Activated T-helper 17 cell treated with anti-CD3 and anti-CD28 coated beads, Interleukin-2, amount 50 U/mL, for 72 hours (primary cell): ENCODE measurements around the gene MFAP4. TPM values are rescaled to one million over a fixed set of nuclear protein-coding genes. Genes with fewer than 3 reads are reported as not detected.

Experiments used
- ATAC-seq: fragments of 150-1000 bp; cut with Tn5 transposase; replicated peaks from 2 replicates; pipeline ENCODE4 v1.10.0; 2021; ENCODE audit warnings: mild to moderate bottlenecking, moderate library complexity
- H3K27ac Mint-ChIP-seq: one replicate; pipeline ENCODE4 v1.8.0; 2022; ENCODE audit warnings: mixed read lengths
- H3K27me3 Mint-ChIP-seq: one replicate; pipeline ENCODE4 v1.8.0; 2022; ENCODE audit warnings: mixed read lengths
- H3K36me3 Mint-ChIP-seq: one replicate; pipeline ENCODE4 v1.8.0; 2022; ENCODE audit warnings: low read depth, mild to moderate bottlenecking, mixed read lengths
- H3K4me1 Mint-ChIP-seq: one replicate; pipeline ENCODE4 v1.8.0; 2022; ENCODE audit warnings: mixed read lengths
- H3K4me3 Mint-ChIP-seq: one replicate; pipeline ENCODE4 v1.8.0; 2022; ENCODE audit warnings: mild to moderate bottlenecking, mixed read lengths
- H3K9me3 Mint-ChIP-seq: one replicate; pipeline ENCODE4 v1.8.0; 2022; ENCODE audit warnings: mixed read lengths
- total RNA-seq, 2 donors: library from RNA; stranded (reverse); gene quantifications; one replicate each; pipeline ENCODE4 v1.2.3, GENCODE V29; 2022

MFAP4 gene, protein sequence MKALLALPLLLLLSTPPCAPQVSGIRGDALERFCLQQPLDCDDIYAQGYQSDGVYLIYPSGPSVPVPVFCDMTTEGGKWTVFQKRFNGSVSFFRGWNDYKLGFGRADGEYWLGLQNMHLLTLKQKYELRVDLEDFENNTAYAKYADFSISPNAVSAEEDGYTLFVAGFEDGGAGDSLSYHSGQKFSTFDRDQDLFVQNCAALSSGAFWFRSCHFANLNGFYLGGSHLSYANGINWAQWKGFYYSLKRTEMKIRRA
- not detected for total RNA-seq

DNA sequence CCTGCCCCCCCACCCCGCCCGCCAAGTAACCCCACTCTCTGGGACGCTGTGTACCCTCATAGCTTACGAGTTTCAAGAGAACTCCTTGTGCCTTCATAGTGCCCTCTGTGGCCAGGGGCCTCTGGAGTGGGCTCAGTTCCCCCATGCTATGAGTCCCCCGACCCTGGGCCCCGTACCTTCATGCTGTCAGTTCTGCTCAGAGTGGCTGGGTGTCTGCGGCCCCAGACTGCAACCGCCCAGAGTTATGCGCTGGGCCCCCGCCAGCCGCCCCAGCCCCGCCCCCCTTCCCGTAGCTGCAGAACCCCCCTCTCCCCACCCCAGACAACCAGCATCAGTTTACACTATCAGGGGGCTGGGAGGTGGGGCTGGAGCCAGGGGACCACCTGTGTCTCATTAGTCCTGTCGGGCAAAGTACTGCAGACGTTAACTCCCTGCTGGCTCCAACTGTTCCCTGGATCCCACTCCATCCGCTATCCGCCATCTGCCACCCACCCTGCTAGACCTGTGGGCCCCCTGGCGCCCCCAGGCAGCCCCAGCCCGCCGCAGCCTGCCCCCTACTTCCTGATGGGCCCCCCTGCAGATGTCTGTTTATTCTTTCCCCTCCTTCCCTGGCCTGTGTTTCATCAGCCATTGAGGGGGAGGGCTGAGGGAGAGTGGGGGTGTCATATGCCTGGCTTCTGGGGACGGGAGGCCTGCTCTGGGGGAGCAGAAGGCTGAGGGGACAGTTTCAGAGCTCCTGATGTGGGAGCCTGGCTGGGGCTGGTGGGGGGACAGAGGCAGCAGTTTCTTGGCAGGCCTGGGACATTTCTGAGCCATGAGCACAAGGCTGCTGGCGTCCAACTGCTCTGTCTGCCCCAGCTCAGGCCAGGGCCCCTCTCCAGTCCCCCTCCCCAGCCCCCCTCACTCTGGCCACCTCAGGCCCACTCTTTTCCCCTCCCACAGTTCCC lies at the start of gene MFAP4:
Gene MFAP4, minus strand, starts transcription at position 217 of the 947 bp plus-strand sequence. Its CDS starts 35 bp downstream, at position 182.
- Mint-ChIP-seq H3K4me3 (no peak within 1 kb of the TSS), H3K36me3 (peaks cover 17% of the 10 kb centered on the region), H3K9me3 (no peaks in the 10 kb centered on the region), H3K4me1 (no peaks in the 10 kb centered on the region), H3K27ac (peak within 1 kb of the TSS; percentile 3), H3K27me3 (no peaks in the 10 kb centered on the region)
- no peak for ATAC-seq

DNA sequence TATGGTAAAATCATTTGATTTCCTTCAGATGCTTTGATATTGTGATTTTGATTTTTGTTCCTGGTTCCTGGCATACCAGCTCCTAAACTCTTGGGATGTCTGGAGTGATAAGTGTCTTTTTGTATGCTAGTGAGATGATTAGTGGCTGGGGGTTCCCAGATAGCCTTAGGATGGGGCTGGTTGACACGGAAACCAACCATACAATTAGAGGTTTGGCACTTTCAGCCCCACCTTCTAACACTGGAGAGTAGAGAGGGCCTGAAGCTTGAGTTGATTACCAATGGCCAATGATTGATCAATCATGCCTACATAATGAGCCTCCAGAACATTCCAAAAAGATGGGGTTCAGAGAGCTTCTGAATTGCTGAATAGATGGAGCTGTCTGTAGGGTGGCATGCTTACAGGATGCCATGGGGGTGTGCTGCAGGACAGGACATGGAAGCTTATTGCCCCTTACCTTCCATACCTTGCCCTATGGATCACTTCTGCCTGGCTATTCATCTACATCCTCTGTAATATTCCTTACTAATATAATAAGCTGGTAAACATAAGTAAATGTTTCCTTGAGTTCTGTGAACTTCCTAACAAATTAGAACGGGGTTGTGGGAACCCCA lies 46.8 kb upstream of the MFAP4 start:
- H3K4me3 Mint-ChIP-seq, result no peak overlapping the region
- H3K4me1 Mint-ChIP-seq, result no peaks in the 10 kb centered on the region
- no peaks in the 10 kb centered on the region for H3K9me3 Mint-ChIP-seq
- ATAC-seq, result no peak
- H3K36me3 Mint-ChIP-seq, result no peaks in the 10 kb centered on the region
- no peak overlapping the region for H3K27ac Mint-ChIP-seq
- H3K27me3 Mint-ChIP-seq, result no peaks in the 10 kb centered on the region

DNA sequence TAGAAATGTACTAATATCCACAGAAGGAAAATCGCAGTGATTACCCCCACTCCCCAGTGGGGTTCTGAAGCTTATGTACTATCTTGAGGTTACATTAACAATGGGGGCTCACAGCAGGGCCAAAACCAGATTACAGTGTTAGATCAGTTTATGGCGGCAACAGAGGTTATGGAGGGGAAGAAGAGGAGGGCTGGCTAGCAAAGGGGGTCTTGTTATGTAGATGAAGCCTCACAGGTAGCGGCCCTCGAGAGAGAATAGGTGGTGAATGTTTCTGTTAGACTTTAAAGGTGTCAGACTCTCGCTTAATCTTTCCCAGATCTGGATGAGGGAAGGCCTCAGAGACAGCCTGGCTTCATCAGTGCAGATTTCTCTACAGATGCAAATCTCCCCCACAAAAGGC lies 46.3 kb upstream of the MFAP4 start:
- no peaks in the 10 kb centered on the region for H3K4me1 Mint-ChIP-seq

DNA sequence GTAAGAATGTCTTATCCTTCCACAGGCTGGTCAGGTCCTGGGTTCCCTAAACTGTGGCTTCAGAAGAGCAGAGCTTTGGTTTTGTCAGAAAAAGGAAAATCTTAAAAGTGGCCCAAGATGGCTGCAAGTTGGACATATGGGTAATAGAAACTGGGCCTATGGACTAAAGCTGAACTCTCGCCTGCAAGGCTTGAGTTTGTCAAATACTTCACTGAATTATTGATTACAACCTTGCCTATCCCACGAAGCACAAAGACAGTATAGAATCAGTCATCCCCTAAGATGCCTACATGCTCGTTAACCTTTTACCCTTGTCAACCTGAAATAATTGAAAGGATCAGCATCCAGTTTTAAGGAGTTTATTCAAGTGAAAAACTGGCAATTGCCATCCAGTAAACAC lies 44.7 kb upstream of the MFAP4 start:
- Mint-ChIP-seq H3K4me1 (no peaks in the 10 kb centered on the region), H3K27ac (no peak overlapping the region), H3K4me3 (no peak overlapping the region), H3K27me3 (no peaks in the 10 kb centered on the region), H3K9me3 (no peaks in the 10 kb centered on the region), H3K36me3 (no peaks in the 10 kb centered on the region)
- ATAC-seq, result no peak

More for the DNA sequence above, 46.3 kb upstream of the MFAP4 start:
- Mint-ChIP-seq H3K27me3 (no peaks in the 10 kb centered on the region), H3K36me3 (no peaks in the 10 kb centered on the region), H3K27ac (no peak overlapping the region), H3K9me3 (no peaks in the 10 kb centered on the region), H3K4me3 (no peak overlapping the region)
- no peak for ATAC-seq

DNA sequence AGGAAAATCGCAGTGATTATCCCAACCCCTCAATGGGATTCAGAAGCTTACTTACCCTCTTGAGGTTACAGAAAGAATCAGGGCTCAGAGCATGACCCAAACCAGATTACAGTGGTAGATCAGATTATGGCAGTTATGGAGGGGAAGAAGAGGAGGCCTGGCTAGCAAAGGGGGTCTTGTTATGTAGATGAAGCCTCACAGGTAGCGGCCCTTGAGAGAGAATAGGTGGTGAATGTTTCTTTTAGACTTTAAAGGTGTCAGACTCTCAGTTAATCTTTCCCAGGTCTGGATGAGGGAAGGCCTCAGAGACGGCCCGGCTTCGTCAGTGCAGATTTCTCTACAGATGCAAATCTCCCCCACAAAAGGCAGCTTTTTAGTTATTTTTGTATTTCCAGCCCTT lies 39.6 kb upstream of the MFAP4 start:
- H3K4me1 Mint-ChIP-seq, result no peaks in the 10 kb centered on the region
- no peak overlapping the region for H3K4me3 Mint-ChIP-seq
- no peaks in the 10 kb centered on the region for H3K36me3 Mint-ChIP-seq
- H3K27me3 Mint-ChIP-seq, result no peaks in the 10 kb centered on the region
- H3K9me3 Mint-ChIP-seq, result no peaks in the 10 kb centered on the region
- ATAC-seq, result no peak
- no peak overlapping the region for H3K27ac Mint-ChIP-seq

DNA sequence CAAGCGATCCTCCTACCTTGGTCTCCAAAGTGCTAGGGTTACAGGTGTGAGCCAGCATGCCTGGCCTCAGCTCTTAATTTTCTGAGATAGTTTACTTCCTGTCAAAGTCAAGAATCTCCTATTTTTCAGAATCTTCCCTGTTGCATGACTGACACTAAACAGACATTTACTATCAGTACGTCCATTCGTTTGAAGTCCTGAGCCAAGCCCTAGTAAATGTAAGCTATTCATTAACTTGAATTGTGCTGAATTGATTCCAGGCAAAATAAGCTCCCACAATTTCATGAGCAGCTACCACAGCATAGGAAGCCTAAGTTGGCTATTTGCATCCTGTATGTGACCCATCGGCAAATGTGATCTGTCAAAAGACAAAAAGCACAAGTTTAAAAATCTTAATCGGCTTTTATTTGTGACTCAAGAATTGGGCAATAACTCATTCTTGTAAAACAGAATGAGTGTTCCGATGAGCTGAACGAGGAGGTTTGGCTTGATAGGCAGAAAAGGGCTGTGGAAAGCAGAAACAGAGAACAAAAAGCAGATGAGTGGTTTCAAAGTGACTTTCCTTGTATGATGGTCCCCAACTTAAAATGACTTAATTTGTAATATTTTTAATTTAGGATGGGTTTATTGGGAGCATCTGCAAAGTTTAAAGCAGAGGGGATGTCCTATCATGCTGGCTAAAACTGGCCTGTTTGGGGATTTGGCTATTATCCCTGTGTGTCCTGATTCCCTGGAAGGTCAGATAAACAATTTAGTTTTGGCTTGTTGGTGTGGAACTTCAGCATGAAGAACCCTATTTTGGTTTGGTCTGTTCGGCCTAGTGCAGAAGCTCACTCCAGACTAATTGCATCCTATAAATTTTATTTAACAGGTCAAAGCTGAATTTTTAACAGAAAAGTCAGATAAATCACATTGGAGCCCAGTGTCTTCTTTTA lies 38.2 kb upstream of the MFAP4 start:
- peak; percentile 23 for ATAC-seq
- Mint-ChIP-seq H3K27ac (no peak overlapping the region), H3K36me3 (no peaks in the 10 kb centered on the region), H3K27me3 (no peaks in the 10 kb centered on the region), H3K4me3 (no peak overlapping the region), H3K9me3 (no peaks in the 10 kb centered on the region), H3K4me1 (no peaks in the 10 kb centered on the region)

DNA sequence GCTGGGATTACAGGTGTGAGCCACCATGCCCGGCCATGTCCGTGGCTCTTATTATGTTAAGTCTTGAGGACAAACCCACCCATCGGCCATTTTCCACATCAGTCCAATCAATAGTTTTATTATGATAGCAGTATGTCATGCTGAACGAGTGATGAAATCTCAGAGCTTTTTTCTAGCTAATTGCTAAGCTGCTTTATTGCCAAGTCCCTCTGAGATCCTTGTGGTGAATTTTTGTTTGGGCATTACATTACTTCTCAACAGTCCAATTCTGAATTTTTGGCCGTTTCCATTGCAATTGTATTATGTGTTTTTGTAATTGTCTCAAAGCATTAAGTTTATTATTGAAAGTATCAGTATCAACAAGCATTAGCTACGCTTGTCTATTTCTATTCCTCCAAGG lies 34.9 kb upstream of the MFAP4 start:
- Mint-ChIP-seq H3K27me3 (no peaks in the 10 kb centered on the region), H3K36me3 (no peaks in the 10 kb centered on the region), H3K4me1 (peaks cover 14% of the 10 kb centered on the region), H3K9me3 (no peaks in the 10 kb centered on the region), H3K27ac (no peak overlapping the region), H3K4me3 (no peak overlapping the region)
- ATAC-seq, result no peak

DNA sequence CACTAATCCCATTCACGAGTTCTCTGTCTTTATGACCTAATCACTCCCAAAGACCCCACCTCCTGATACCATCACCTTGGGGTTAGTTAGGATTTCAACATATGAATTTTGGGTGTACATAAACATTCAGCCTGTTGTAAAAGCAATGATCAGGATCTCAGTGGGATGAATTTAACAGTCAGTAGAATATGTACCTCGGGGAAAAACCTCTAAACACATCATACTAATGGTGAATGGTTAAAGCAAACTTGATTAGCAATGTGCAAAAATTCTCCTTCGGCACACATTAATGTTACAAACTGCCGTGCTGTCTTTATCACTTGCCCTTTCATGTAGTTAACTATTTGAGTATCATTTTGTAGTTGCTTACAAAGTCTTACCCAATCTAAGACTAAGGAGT lies 34.2 kb upstream of the MFAP4 start:
- Mint-ChIP-seq H3K36me3 (no peaks in the 10 kb centered on the region), H3K27ac (no peak overlapping the region), H3K9me3 (no peaks in the 10 kb centered on the region), H3K4me1 (peaks cover 14% of the 10 kb centered on the region), H3K27me3 (no peaks in the 10 kb centered on the region), H3K4me3 (no peak overlapping the region)
- ATAC-seq, result no peak

DNA sequence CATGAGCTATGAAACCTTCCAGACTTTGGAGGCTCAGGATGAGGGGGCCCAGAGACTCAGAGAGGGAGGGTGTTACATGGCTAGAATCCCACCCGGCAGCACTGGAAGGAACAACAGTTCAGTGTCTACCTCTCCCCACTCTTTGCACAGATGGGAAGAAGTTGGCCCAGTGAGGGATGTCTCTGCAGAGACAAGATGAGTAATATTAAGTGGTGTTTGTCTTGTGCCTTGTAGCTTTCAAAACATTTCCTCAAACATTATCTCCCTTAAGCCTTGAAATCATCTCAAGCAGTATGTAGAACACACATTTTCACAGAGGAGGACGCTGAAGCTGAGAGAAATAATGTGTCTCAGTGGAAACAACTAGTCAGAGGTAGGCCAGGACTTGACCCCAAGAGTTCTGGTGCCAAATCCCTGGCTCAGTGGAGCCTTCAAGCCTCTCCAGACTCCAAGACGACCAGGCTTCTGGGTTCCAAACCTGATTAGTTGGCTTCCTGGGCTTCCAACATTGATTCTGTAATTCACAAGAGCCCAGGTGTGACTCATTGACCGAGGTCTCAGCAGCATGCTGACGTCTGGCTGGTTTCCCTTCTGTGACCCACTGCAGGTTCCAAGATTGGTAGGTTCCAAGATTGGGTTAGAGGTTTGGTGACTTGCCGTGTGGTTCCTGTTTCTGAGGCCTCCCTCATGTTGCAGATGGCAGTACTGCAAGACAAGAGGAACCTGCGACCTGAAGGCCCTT lies 31.4 kb upstream of the MFAP4 start:
- peak; percentile 98 for ATAC-seq
- no peaks in the 10 kb centered on the region for H3K36me3 Mint-ChIP-seq

DNA sequence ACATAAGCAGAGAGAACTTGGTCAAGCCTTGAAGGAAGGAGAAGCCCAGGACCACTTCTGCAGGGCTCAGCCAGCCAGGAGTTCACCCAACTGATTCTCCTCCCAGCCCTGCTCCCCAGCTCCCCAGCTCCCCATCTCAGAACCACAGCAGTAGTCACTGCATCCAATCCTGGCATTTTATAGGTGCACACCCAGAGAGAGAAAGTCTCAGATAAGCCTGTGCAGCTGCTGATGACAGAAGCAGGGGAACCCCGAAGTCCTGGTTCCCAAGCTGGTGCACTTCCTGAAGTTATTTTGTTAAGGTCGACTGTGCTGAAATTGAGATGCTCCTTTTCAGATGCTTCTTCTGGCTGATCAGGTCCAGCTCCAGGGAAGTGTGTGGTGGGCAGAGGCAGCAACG lies 30.6 kb upstream of the MFAP4 start:
- Mint-ChIP-seq H3K36me3 (no peaks in the 10 kb centered on the region), H3K4me1 (peaks cover 14% of the 10 kb centered on the region), H3K4me3 (peak overlapping the region; percentile 25), H3K27ac (peak overlapping the region; percentile 31), H3K27me3 (no peaks in the 10 kb centered on the region), H3K9me3 (no peaks in the 10 kb centered on the region)
- peak; percentile 28 for ATAC-seq

More for the DNA sequence above, 31.4 kb upstream of the MFAP4 start:
- H3K9me3 Mint-ChIP-seq, result no peaks in the 10 kb centered on the region
- no peaks in the 10 kb centered on the region for H3K27me3 Mint-ChIP-seq
- H3K27ac Mint-ChIP-seq, result peak overlapping the region; percentile 31
- H3K4me1 Mint-ChIP-seq, result peaks cover 14% of the 10 kb centered on the region
- H3K4me3 Mint-ChIP-seq, result peak overlapping the region; percentile 25

DNA sequence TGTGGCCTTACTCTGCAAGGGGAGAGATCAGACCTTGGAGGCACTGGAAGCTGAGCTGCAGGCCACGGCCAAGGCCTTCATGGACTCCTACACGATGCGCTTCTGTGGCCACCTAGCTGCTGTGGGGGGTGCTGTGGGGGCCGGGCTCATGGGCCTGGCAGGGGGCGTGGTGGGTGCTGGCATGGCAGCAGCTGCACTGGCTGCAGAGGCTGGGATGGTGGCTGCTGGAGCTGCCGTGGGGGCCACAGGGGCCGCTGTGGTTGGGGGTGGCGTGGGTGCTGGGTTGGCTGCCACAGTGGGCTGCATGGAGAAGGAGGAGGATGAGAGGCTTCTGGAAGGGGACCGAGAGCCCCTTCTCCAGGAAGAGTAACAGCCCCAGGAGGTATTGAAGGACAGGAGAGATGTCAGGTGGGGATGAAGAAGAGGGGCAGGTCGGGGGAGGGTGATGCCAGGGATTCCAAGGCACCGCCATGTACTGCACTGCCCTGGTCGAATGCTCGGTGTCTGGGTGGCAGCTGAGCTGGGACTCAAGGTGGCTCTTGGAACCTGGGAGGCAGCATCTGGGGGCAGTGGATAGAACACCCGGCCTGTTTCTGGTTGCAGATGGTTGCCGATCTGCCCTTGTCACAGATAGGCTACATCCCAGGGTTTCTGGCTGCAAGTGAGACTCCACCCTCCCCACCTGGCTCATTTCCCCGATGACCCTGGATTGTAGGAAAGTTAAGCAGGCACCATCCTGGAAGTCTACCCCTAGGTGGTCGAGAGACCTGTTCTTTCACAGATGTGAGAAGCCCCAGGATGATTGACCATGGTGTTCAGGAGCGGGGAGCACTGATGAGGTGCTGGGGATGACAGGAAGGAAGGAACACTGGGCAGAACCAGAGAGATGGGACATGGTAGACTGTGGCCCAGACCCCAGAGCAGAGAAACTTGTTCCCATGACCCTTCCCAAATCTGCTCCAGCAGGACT lies 29.1 kb upstream of the MFAP4 start:
- Mint-ChIP-seq H3K27ac (no peak overlapping the region), H3K9me3 (no peaks in the 10 kb centered on the region), H3K27me3 (no peaks in the 10 kb centered on the region), H3K4me1 (peaks cover 14% of the 10 kb centered on the region), H3K36me3 (no peaks in the 10 kb centered on the region), H3K4me3 (no peak overlapping the region)
- no peak for ATAC-seq

DNA sequence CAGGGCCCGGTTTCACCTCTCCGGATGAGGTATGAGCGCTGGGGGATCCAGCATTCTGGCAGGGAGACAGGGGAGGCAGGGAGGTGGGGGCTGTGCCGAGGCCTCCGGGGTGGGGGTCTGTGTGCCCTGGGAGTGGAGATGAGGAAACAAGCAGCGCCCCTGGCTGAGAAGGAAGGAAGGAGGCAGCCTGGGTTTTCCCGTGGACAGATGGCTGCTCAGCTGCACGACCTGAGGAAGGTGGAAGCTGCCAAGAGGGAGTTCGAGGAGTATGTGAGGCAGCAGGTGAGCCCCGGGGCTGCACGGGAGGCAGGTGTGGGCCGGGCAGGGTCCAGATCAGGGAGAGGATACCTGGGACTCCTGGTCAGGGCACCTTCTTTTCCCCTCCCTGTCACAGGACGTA lies 28.3 kb upstream of the MFAP4 start:
- Mint-ChIP-seq H3K9me3 (no peaks in the 10 kb centered on the region), H3K27me3 (no peaks in the 10 kb centered on the region), H3K4me3 (no peak overlapping the region), H3K36me3 (no peaks in the 10 kb centered on the region), H3K27ac (no peak overlapping the region), H3K4me1 (peaks cover 14% of the 10 kb centered on the region)
- no peak for ATAC-seq
